DMS153 treated with DMSO at 0.1 percent for 48 hours (cell line): ENCODE measurements around the gene RINL.
A peak's percentile ranks its signal among the peaks of the same experiment; 100 is the strongest.
"Not testable (repeated sequence)": the region's sequence is repeated elsewhere in the genome, so short reads cannot be mapped to it uniquely, and the experiment has no call there.

Experiments used
- DNase-seq: peaks from one replicate; lab custom pipeline; 2025; ENCODE audit not compliant: unreplicated experiment; lab: John Stamatoyannopoulos, UW

The RINL gene

DNA sequence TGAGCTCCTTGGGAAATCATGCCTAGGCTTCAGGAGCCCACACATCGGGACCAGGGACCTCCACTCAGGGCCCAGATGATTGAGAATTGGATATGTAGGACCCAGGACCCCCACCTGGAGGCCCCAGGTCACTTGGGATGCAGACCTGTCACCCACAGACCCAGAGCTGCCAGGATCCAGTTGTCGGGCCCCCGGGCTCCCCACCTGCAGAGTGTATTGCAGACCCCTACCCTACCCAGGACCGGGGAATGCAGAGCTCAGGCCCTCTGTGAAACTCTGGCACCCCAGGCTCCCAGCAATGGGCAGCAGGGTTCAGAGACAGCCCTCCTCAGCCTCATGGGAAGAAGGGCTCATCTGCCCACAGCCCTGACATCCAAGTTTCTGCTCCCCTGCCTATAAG lies 27.5 kb upstream of the RINL start:
- no peak for DNase-seq

DNA sequence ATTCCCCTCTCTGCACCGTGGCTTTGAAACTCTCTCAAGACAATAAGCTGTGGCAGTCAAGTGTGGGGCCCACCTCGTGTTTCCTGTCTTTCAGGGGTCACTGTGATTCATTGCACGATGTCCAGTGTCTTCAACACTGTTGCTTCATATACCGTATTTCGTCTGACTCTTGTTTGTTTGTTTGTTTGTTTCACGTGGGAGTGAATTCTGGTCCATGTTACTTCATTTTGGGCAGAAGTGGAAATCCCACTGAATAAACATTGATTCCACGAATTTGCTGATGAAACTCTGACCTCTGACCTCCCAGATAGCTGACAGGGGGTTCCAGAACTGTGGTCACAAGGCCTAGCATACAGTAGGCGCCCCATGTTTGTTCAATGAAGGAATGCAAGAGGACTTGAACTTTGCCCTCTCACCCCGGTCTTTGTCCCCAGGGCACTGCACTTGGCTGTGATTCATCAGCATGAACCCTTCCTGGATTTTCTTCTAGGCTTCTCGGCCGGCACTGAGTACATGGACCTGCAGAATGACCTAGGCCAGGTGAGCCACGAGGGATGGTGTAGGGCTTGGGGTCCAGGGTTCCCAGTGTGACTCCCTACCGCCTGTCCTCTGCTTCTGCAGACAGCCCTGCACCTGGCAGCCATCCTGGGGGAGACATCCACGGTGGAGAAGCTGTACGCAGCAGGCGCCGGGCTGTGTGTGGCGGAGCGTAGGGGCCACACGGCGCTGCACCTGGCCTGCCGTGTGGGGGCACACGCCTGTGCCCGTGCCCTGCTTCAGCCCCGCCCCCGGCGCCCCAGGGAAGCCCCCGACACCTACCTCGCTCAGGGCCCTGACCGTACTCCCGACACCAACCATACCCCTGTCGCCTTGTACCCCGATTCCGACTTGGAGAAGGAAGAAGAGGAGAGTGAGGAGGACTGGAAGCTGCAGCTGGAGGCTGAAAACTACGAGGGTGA lies 26.8 kb upstream of the RINL start:
- DNase-seq, result no peak

GRCh38 chr19:38901683-38902082 lies 23.6 kb upstream of the RINL start:
- no peak for DNase-seq

GRCh38 chr19:38900743-38901190 lies 22.7 kb upstream of the RINL start:
- DNase-seq, result no peak

DNA sequence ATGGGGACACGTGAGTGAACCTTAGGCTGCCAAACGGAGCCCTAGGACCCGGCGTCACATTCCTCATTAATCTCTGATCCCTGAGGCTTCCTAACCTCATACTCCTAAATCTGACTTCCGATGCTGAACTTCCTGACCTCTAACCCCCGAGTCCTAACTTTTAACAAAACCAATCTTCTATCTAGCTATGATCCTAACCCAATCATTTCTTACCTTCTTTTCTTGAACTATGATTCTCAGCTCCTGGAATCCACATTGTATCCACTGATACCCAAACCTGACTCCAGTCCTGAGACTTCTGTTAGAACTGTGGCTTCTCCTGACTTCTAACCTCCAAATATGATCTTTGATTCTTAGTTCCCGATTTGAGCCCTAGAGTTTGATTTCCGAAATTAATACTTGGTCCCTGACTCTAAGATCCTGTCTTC lies 22.1 kb upstream of the RINL start:
- no peak for DNase-seq

DNA sequence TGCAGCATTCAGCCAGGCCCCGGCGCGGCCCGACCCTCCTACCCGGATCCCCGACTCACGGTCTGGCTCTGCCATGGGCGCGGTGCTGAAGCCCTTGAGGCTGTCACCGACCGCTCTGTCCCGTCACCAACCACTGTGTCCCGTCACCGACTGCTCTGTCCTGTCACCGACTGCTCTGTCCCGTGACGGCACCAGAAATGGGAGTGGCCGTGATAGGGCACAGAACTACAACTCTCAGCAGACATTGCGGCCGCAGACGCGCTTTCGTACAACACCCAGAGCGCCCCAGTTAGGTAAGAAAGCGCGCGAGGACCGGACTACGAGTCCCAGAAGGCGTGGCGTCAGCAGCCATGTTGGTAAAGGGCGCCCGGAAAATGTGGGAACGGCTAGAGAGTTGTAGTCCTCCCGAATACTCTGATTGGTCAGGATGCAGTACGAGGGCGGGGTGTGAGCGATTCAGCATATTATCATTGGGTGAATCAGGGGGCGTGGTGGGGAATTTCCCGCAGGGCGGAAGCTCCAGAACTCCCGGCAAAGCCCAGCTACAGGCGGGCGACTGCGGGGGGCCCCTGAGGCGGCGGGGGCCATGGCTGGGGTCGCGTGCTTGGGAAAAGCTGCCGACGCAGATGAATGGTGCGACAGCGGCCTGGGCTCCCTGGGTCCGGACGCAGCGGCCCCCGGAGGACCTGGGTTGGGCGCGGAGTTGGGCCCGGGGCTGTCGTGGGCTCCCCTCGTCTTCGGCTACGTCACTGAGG lies 21.5 kb upstream of the RINL start, which contains the start of the genes NFKBIB and SIRT2:
Gene NFKBIB, plus strand, starts transcription at position 523 of the 755 bp plus-strand sequence. Its CDS starts 64 bp downstream, at position 587.
Gene SIRT2, minus strand, starts transcription at position 172 of the 755 bp plus-strand sequence. Its CDS starts 97 bp downstream, at position 75.
- DNase-seq, result peak; percentile 98

GRCh38 chr19:38898788-38899446 lies 20.8 kb upstream of the RINL start:
- DNase-seq, result no peak

- DNase-seq, result no peak
Measured at GRCh38 chr19:38894968-38895367, 16.9 kb upstream of the RINL start.

DNA sequence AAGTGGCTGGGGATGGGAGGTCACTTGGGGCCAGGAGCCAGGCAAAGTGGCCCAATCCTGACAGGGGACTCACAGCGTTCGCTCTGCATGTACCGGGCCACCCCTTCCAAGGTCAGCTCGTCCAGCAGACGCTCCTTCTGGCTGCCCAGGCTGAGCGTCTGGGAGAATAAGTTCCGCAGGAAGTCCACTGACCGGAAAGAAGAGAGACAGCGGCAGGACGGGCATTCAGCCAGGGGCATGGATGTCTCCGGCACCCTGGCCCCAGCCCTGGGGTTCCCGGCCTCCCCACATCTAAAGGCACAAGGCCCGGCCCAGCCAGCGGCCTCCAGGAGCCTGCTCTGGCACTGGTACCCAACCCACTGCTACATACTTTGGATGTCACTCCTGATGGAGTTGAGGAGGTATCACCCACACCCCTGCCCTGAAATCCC lies 15.3 kb upstream of the RINL start:
- no peak for DNase-seq

DNA sequence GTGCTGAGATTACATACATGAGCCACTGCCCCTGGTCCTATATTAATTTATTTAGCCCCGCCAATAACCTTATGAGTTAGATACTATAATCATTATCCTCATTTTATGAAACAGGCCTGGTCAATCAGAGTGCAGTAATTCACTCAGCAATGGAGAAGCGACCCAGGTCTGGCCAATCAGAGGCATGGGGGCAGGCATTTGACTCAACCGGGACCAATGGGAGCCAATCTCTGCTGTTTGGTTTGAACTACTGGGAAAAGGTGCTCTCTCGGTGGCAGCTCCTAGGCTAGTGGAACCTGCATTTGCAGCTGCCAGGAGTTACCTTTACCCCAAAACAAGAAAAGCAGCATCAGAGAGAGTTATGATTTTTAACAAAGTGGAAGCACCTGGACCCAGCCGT lies 14.8 kb upstream of the RINL start:
- no peak for DNase-seq

GRCh38 chr19:38891771-38892170 lies 13.7 kb upstream of the RINL start:
- DNase-seq, result no peak

- DNase-seq, result no peak
Measured at GRCh38 chr19:38890686-38891085, 12.6 kb upstream of the RINL start.

DNA sequence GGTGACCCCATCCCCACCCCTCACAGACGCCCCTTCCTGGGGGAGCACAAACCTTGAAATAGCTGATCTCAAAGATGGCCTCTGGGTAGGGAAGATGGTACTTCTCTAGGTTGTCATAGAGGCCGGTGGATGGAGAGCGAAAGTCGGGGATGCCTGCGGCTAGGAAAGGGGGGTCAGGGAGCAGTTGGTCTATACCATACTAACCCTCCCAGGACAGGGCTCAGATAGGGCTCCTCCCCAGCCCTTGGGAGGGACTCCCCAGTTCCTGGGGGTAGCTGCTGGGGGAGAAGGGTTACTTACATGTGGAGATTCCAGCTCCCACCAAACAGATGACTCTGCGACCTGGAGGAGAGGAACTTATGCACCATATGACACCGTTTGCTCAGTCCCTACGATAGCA lies 11.7 kb upstream of the RINL start:
- no peak for DNase-seq

DNA sequence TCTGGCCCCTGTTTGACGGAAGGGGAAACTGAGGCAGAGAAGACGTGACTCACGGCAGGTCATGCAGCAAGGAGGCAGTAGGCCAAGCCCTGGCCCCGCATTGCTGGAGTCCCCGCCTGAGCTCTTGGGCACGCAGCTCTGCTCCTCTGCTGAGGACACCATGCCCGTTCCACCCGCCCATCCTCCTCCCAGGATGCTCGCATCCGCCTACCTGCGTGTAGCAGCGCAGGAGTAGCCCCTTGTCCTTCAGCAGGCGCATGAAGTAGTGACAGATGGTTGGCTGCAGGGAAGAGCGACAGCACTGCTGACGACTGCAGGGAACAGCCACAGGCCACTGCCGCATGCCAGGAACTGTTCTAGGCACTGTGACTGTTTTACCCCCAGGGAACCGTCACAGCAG lies 10.8 kb upstream of the RINL start:
- no peak for DNase-seq

- not testable (repeated sequence) for DNase-seq
Measured at GRCh38 chr19:38884691-38885090, 6.6 kb upstream of the RINL start.

DNA sequence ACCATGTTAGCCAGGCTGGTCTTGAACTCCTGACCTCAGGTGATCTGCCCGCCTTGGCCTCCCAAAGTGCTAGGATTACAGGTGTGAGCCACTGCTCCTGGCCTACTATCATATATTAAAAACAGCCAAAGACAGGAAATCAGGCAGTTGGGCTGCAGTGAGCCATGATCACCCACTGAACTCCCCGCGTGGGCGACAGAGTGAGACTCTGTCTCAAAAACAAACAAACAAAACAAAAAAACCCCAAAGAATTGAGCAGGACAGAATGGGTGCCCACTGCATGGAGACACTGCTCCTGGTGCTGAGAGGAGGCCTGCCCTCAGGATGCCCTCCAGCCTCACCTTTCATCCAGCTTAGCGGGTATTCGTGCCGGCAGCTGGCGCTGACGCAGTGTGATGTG lies 5.2 kb upstream of the RINL start:
- no peak for DNase-seq

DNA sequence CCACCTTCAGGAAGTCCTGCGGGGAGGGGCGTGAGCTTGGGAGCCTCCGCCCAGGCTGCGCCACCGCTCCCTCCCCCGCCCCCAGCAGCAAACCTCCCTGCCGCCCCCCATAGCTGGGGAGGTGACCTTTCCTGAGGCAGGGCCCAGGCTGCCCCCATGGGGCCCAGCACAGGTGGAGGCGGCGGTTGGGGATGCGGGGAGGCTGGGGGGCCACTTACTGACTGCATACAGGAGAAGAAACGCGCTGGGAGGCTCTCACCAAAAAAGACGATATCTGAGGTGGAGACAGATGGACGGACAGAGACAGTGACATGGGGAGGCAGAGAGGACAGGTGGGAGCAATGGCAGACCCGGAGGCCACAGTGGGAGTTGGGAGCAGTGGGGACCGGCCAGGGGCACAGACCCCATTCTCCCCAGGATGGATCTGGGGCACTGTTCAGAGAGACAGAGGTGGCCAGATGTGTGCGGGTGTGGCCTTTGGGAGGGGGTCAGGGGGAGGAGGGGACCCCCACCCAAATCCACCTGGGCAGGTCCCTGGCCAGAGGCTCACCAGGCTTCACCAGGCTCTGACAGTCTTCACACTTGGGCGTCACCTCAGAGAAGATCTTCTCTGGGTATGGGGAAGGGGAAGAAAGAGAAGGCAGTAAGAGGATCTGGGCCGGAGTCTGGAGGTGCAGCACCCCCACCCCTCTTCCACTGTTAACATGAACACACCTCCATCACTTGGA lies 3.0 kb upstream of the RINL start:
- DNase-seq, result no peak

GRCh38 chr19:38880076-38880881 lies 2.2 kb upstream of the RINL start:
- DNase-seq, result no peak

- DNase-seq, result no peak
Measured at GRCh38 chr19:38879400-38879751, 1.3 kb upstream of the RINL start.
